GM19468 (cell line): ENCODE results near the gene EHMT1.
"Not testable (repeated sequence)": the region's sequence is repeated elsewhere in the genome, so short reads cannot be mapped to it uniquely, and the experiment has no call there.

ENCODE experiments used
- ATAC-seq: cut with Tn5 transposase; IDR thresholded peaks from one replicate; pipeline ENCODE4 v1.9.1; 2021; ENCODE audit warnings: mild to moderate bottlenecking, moderate library complexity, moderate number of reproducible peaks; ENCODE audit not compliant: unreplicated experiment; ENCODE audit errors: extremely low read depth

The EHMT1 gene

DNA sequence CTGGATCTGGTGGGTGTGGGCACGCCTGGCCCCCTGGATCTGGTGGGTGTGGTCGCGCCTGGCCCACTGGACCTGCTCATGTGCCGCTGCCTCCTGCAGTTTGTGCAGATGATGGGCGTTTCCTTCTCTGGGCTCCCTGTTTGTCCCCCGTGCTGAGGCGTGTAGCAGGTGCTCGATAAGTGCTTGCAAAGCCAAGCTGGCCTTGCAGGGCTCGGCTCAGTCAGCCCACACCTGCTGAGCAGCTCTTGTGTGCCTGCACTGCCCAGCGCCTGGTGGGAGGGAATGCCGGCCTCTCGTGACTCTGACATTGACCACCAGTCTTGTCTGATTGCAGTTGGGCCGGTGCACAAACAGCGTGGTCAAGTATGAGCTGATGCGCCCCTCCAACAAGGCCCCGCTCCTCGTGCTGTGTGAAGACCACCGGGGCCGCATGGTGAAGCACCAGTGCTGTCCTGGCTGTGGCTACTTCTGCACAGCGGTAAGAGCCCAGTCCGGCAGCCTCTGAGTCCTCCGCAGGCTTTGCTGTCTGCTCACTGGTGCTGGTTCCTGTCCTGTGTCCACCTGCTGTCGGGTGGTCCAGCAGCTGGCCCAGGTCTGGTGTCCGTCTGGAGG is 156.1 kb downstream of the EHMT1 start:
- ATAC-seq: no peak

DNA sequence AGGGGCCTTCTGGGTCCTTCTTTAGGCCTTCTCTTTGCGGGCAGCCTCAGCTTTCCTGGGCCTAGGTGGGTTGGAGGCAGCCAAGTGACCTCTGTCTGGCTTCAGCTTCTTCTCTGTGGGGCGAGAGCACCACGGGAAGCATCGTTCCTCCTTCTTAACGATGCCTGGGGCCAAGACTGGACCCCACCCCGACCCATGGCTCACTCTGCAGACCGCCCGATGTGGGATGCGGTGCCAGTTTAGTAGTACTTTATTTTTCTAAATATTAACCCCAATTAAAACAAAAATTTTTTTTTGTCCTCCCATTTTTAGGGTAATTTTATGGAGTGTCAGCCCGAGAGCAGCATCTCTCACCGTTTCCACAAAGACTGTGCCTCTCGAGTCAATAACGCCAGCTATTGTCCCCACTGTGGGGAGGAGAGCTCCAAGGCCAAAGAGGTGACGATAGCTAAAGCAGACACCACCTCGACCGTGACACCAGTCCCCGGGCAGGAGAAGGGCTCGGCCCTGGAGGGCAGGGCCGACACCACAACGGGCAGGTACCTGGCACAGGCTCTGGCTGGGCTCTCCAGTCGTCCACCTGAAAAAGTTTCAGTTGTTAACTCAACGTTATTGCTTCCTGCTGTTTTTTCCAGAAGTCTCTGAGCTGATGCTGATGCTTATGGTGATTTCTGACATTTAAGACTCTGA is 157.6 kb downstream of the EHMT1 start:
- no peak for ATAC-seq

DNA sequence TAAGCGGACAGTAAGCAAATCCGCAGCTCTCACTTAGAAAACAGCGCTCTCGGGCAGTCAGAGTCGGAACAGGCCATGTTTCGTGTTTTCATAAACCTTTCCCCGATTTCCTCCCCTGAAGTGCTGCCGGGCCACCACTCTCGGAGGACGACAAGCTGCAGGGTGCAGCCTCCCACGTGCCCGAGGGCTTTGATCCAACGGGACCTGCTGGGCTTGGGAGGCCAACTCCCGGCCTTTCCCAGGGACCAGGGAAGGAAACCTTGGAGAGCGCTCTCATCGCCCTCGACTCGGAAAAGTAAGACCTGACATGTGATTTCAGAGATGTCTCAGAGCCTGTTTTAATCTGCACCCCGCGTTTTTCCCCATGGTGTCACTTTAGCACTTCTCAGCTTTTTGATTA is 159.0 kb downstream of the EHMT1 start:
- no peak for ATAC-seq

DNA sequence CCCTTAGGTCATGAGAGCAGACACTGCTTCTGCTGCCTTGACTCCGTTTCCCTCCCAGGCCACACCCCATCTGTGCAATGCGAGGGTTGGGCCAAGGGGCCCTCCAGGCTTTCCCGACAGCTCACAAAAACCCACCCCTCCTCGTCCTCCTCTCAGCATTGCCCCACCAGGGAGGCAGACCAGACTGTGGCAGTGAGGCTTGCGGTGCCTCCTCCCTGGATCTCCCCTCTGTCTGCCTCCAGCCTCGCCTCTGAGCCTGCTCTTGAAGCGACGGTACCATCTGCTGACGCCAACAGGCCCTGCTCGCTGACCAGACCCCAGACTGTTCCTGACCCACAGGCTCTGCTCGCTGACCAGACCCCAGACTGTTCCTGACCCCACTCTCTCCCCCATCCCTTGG is 159.5 kb downstream of the EHMT1 start:
- no peak for ATAC-seq

DNA sequence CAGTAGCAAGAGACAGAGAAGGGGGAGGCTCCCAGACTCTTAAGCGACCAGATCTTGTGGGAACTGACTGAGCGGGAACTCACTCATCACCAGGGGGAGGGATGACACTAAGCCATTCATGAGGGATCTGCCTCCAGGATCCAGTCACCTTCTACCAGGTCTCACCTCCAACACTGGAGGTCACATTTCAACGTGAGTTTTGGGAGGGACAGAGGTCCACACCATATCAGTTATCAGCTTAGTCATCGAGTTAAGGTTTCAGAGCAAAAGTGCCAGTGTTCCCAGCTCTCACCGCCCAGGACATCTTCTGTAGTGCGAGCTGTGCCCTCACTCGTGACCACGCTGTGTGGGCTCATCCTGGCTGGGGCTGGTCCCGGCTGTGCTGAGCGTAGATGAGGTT is 160.1 kb downstream of the EHMT1 start:
- no peak for ATAC-seq

DNA sequence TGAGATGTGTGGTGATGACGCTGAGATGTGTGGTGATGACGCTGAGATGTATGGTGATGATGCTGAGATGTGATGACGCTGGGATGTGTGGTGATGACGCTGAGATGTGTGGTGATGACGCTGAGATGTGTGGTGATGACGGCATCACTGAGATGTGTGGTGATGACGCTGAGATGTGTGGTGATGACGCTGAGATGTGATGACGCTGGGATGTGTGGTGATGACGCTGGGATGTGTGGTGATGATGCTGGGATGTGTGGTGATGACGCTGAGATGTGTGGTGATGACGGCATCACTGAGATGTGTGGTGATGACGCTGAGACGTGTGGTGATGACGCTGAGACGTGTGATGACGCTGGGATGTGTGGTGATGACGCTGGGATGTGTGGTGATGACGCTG is 161.2 kb downstream of the EHMT1 start:
- not testable (repeated sequence) for ATAC-seq

DNA sequence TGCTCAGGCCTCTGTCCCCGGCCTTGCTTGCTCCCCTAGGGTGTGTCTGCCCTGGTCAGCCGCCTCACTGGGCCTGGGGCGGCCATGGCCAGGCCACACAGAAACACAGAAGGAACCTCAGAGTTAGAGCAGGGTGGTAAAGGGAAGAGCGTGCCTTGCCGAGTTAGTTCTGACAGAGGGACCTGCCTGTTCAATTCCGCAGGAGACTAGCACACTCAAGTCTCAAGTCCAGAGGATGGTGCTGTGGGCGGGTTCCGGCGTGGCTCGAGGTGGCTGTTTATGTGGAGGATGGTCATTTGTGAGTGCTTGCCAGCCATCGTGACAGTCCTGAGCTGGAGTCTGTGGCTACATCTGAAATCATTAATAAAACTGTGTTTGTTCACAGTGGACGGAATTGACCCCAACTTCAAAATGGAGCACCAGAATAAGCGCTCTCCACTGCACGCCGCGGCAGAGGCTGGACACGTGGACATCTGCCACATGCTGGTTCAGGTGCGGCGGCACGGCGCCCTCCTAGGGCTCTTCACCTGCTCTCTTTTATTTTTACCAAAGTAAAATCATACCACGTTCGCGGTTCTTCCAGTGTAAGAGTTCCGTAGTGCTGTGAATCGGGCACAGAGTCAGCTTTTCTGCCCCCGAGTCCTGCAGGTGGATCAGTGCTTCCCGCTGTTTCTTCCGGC is 163.2 kb downstream of the EHMT1 start:
- no peak for ATAC-seq

DNA sequence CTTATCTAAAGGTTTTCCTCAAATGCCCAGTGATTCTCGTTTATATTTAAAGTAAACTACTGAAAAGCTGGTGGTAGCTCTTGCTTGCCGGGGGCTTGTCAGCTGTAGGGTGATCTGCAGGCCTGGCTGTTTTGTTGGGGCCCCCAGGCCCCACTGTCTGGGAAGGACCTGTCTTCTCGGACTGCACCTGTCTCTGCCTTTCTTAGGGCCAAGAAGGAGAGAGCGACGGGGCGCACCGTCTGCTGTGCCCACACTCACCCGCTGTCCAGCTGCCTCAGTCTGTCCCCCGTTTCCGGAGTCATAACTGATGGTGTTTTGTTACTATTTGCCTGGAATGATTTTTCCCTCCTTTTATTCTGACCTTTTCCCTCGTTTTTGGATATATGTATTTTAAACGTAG is 164.7 kb downstream of the EHMT1 start:
- no peak for ATAC-seq

DNA sequence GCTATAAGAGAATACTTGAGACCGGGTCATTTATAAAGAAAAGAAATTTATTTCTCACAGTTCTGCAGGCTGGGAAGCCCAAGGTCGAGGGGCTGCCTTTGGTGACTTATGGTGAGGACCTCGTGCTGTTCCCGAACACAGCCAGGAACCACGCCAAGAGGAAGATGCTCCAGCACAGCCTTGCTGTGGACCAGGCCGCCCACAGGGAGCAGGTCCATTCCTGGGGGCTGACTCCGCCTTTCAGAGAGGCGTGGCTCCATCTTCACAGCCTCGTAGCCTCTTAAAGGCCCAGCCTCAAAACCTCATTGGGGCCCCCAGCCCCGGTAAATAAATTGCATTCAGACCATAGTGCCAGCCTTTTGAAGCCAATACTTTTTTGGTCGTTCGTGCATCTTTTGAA is 165.2 kb downstream of the EHMT1 start:
- no peak for ATAC-seq

DNA sequence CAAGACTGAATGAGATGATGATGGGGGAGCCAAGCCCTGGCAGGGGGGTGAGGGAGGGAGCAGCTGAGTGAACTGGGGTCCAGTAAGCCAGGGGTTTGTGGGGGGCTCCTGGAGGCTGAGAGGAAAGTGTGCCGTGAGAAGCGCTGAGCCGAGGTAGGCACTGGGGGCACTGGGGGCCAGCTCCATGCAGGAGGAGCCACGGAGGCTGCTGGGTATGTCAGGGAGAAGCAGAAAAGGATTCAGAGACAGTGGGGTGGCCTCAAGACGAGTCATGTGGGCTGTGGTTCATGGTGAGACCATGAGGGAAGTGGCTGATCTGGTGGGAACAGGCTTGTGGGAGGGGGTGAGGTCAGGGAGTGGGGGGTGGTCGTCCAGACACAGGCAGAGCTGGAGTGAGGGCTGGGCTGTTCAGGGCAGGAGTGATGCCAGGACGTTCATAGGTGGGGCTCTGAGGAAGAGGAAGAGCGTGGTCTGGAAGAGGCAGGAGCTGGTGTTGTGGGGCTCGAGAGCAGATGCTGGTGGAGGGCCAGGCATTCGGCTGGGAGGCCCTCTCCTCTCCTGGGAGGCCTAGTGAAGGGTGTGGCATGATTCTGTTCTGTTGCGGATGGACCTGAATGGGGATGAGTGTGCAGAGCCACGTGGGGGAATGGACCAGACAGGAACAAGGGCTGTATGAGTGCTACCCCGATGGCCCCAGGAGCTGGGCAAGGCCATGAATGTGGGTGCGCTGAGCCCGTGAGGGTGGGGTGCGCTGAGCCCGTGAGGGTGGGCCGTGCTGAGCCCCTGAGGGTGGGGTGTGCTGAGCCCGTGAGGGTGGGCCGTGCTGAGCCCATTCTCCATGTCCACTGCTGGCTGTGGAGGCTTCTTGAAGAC is 166.1 kb downstream of the EHMT1 start:
- no peak for ATAC-seq

DNA sequence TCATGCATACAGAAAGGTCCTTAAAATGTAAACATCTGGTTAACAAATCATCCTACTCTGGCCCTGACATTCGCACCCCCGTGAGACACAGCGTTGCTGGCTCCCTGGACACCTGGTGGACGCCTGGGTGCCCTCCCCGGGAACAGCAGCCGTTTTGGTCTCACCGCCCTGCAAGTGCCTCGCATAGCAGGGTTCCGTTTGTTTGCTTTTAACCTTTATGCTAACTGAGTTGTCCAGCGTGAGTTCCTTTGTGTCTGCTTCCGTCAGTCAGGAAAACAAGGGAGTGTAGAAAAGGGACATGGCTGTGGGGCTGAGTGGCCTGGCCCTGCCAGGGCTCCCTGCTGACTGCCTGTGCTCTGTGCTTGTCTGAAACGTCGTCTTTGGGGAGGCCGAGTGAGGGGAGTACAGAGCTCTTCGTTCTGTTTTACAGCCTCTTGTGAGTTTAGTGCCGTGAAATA is 166.9 kb downstream of the EHMT1 start:
- ATAC-seq: no peak

DNA sequence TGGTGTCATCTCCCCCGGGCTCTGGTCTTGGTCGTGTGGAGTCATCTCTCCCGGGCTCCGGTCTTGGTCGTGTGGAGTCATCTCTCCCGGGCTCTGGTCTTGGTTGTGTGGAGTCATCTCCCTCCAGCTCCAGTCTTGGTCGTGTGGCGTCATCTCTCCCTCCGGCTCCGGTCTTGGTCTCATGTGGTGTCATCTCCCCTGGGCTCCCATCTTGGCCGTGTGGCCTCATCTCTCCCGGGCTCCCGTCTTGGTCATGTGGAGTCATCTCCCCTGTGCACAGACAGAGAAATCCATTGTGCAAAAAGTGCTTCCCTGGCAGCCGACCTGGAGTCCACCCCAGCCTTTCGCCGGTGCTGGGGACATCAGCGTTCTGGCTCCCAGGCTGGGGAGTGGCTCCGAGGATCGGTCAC is 167.7 kb downstream of the EHMT1 start:
- no peak for ATAC-seq

DNA sequence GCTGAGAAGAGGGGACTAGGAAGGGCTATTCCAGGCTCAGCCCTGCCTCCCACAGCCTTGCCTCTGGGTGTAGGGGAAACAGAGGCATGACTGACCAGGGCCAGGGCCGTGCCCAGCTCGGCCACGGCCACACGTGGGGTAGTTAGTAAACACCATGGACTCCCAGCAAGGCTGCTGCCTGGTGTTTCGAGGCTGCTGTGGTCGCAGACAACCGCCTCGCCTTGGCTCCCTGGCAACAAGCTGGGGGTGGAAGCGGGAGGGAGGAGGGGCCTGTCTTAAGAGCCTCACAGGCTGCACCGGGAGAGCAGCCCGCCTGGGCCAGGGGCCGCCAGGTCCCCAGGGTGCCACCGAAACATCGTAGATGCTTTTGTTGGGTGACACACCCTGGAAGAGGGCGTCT is 168.6 kb downstream of the EHMT1 start:
- no peak for ATAC-seq

DNA sequence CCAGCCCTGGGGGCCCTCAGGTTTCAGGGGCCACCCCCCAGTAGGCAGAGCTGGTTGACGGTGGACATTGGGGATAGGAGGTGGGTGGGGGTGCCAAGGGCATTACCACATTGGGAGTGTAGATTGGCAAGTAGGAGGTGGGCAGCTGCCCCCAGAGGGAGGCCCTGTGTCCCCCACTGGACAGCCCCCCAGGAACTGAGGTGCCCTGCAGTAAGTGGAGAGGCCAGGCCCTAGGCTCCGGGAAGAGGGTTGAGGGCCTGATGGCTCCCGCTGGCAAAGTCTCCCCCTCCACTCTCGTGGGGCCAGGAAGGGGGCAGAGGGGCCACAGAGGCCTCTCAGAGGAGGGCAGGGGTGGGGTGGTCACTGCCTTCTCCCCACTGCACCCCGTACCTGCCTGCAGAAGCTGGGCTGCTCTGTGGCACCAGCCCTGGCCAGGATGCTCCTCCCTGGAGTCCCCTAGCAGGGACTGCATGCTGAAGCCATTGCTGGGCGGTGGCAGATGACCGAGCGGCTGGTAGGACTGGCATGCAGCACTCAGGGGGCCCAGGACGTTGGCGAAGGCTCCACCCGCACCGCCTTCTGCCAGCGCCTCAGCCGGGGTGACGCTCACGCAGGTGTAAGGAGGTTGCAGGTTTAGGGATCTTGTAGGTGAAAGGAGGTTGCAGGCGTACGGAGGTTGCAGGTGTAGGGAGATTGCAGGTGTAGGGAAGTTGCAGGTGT is 169.1 kb downstream of the EHMT1 start:
- ATAC-seq: no peak

DNA sequence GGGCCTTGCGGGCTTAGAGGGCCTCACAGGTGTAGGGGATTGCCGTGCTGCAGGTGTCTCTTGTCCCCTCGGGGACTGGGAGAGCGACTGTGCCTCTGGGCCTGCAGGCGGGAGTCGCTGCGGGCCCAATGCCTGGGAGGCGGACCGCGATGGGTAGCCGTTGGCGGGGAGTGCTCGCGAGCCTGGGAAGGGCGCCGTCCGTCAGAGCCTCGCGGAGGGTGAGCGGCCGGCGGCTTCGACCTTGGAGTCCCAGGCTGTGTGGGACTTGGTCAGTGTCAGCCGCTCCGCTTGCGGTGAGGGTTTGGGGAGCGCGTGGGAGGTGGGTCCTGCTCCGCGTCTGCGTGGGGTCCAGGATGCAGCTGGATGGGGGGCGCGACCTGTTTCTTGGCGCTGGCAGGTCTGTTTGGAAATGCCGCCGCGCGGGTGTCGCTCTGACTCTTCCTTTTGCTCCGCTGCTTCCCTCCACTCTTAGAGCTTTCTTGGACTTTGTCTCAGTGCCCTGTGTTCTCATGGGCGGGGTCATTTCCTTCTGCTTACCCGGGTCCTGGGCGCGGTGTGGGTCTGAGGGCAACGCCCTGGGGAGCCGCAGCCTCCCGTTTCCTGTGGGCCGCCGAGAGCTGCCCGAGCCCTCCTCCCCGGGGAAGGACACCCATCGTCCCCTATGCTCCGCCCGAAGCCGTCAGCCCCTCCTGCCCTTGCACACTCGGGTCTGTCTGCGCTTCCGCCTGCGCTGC is 169.9 kb downstream of the EHMT1 start:
- ATAC-seq: no peak

DNA sequence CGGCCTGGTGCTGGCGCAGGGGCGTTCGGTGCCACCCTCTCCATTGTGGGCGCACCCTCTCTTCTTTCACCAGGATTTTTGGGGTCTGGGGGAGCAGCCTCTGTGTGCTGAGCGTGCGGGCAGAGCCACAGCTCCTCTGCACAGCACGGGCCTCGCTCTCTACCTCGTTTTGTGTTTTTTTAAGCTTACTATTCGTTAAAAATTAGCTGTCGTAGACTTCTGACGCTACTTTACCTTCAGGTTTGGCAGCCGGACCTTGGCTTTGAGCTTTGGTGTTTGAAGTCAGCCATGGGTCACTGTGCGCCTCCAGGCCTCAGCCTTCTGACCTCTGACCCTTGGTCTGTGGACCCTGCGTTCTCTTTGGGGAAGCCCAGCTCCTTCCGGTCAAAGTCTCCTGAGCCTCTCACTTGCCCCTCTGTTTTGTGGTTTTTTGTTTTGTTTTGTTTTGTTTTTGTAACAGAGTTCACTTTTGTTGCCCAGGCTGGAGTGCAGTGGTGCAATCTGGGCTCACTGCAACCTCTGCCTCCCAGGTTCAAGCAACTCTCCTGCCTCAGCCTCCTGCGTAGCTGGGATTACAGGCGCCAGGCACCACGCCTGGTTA is 170.6 kb downstream of the EHMT1 start:
- ATAC-seq: no peak

DNA sequence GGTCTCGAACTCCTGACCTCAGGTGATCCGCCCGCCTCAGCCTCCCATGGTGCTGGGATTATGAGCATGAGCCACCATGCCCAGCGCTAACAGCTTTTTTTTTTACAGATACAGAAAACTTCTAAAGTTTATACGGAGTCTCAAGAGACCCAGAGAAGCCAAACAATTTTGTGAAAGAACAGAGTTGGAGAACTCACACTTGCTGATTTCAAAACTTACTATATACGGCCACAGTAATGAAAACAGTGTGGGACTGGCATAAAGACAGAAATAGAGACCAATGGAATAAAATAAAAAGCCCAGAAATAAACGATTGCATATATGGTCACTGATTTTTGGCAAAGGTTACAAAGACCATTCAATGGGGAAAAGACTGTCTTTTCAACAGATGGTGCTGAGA is 173.1 kb downstream of the EHMT1 start:
- no peak for ATAC-seq

DNA sequence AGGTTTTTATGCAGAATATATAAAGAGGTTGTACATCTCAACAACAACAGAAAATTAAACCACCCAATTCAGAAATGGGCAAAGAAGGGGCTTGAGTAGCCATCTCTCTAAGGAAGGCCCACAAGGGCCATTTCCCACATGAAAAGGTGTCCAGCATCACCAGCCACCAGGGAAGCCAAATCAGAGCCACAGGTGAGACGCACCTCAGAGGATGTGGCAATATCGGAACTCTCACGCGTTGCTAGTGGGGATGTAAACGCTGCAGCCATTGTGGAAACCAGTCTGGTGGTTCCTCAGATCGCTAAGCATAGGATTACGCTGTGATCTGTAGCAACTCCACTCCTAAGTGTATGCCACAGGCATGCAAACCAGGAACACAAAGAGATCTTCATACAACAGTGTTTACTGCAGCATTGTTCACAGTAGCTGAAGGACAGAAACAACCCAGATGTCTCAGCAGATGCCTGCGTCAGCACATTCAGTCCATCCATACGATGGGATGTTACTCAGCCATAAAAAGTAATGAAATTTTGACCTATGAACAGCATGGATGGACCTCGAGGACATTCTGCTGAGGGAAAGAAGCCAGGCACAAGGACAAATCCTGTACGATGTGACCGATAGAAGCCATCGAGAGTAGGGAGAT is 174.5 kb downstream of the EHMT1 start:
- no peak for ATAC-seq
